HCT116 (cell line): ENCODE measurements around the gene MISP3.

Source experiments
- CTCF ChIP-seq, 3 experiments: fragments of 200-600 bp in 1 of 3; sonication (generic) in 1 of 3; IDR thresholded peaks in 2 of 3; conservative IDR thresholded peaks in 1 of 3; 2 replicates each; pipeline ENCODE4 v1.5.1; 2012 to 2017; ENCODE audit warnings: low read depth in 2 of 3, low read length in 2 of 3, antibody characterized with exemption in 1 of 3, borderline replicate concordance in 1 of 3, control low read depth in 1 of 3, mild to moderate bottlenecking in 1 of 3, mixed read lengths in 1 of 3, mixed run types in 1 of 3, moderate library complexity in 1 of 3; ENCODE audit not compliant: insufficient read depth in 1 of 3
- EZH2 ChIP-seq: fragments of 200-600 bp; sonication (generic); IDR thresholded peaks from 2 replicates; pipeline ENCODE4 v1.6.1; 2017; ENCODE audit warnings: antibody characterized with exemption, mixed run types
- POLR2A ChIP-seq: IDR thresholded peaks from 2 replicates; pipeline ENCODE4 v1.7.0; 2011; ENCODE audit warnings: borderline replicate concordance; ENCODE audit not compliant: insufficient read depth, insufficient read length; ENCODE audit errors: extremely low read depth
- SIN3A ChIP-seq: IDR thresholded peaks from 2 replicates; pipeline ENCODE4 v1.6.1; 2012; ENCODE audit warnings: low read depth

- TF ChIP-seq POLR2A = no peak
- no peak for TF ChIP-seq CTCF (IDR thresholded peaks at IDR 0.05 in 2 of 3, conservative IDR thresholded peaks at IDR 0.05 in 1 of 3; ENCODE audit: borderline replicate concordance in 1 of 3, insufficient read depth in 1 of 3, low read depth in 2 of 3, low read length in 2 of 3)
- TF ChIP-seq EZH2 = no peak
- TF ChIP-seq SIN3A = no peak
Observed at GRCh38 chr19:14116918-14117578, 44.5 kb downstream of the MISP3 start.
